Activated CD8-positive, alpha-beta memory T cell treated with anti-CD3 and anti-CD28 coated beads for 36 hours (primary cell): ENCODE data around the gene MYPOP. TPM values are rescaled to one million over a fixed set of nuclear protein-coding genes. Genes with fewer than 3 reads are reported as not detected.
"Not testable (repeated sequence)": the region's sequence is repeated elsewhere in the genome, so short reads cannot be mapped to it uniquely, and the experiment has no call there.

Experiments used
- CTCF ChIA-PET: fragments of 350-600 bp; sonication (Branson Sonifier 250); formaldehyde crosslinking; loops from one replicate; lab custom pipeline; 2021; ENCODE audit warnings: antibody characterized with exemption; lab: Charles Lee
- POLR2A ChIA-PET: fragments of 350-600 bp; sonication (Branson Sonifier 250); formaldehyde crosslinking; loops from one replicate; lab custom pipeline; 2021; ENCODE audit warnings: antibody characterized with exemption; lab: Charles Lee
- total RNA-seq, 2 experiments: library from RNA; stranded (reverse); gene quantifications; one replicate each; pipeline ENCODE4 v1.2.3, GENCODE V29; 2021

MYPOP gene
- total RNA-seq, 2 experiments from 2014 or later = 5.9 to 6.0 TPM

GRCh38 chr19:45876411-45877197 is 25.8 kb downstream of the MYPOP start:
- CTCF ChIA-PET = interaction anchor here (0.7 to 1.2 kb wide), 3 partner anchors 9 to 395 kb away, joined by 3 read pairs; no protein-coding TSS in a partner anchor
- POLR2A ChIA-PET = interaction anchor here (0.8 kb wide), 1 partner anchor 10 kb away, joined by 4 read pairs; the partner anchor contains the start of gene IRF2BP1

- POLR2A ChIA-PET = no interaction called here
- CTCF ChIA-PET = interaction anchor here (0.7 to 1.2 kb wide), 3 partner anchors 9 to 396 kb away, joined by 3 read pairs; no protein-coding TSS in a partner anchor
Measured at GRCh38 chr19:45876161-45876410, 26.3 kb downstream of the MYPOP start.

- POLR2A ChIA-PET = no interaction called here
- CTCF ChIA-PET = no interaction called here
Measured at GRCh38 chr19:45874620-45874966, 27.8 kb downstream of the MYPOP start.

- ChIA-PET CTCF (interaction anchor here (1.1 to 1.3 kb wide), 2 partner anchors 9 to 10 kb away, joined by 3 to 5 read pairs; no protein-coding TSS in a partner anchor), POLR2A (no interaction called here)
Measured at GRCh38 chr19:45873219-45873772, 29.1 kb downstream of the MYPOP start.

- ChIA-PET POLR2A (no interaction called here), CTCF (interaction anchor here (1.1 to 1.3 kb wide), 3 partner anchors 8 to 11 kb away, joined by 3 to 5 read pairs (median 3); no protein-coding TSS in a partner anchor)
Measured at GRCh38 chr19:45872095-45872919, 30.1 kb downstream of the MYPOP start.

GRCh38 chr19:45870798-45871197 is 31.6 kb downstream of the MYPOP start:
- POLR2A ChIA-PET = no interaction called here
- CTCF ChIA-PET = no interaction called here

- POLR2A ChIA-PET = not testable (repeated sequence)
- CTCF ChIA-PET = interaction anchor here (1.6 to 4.7 kb wide), 2 partner anchors 14 to 50 kb away, joined by 4 to 65 read pairs; no protein-coding TSS in a partner anchor
Measured at GRCh38 chr19:45867241-45867640, 35.2 kb downstream of the MYPOP start.

GRCh38 chr19:45866400-45867176 is 35.8 kb downstream of the MYPOP start:
- ChIA-PET CTCF (interaction anchor here (0.8 to 4.7 kb wide), 3 partner anchors 15 to 50 kb away, joined by 3 to 65 read pairs (median 4); no protein-coding TSS in a partner anchor), POLR2A (no interaction called here)

GRCh38 chr19:45865269-45865948 is 37.0 kb downstream of the MYPOP start:
- POLR2A ChIA-PET = interaction anchor here (0.5 to 2.8 kb wide), 2 partner anchors 17 to 20 kb away, joined by 3 to 19 read pairs; partner anchors contain the start of gene IRF2BP1
- CTCF ChIA-PET = interaction anchor here (1.0 to 4.7 kb wide), 7 partner anchors 8 to 65 kb away, joined by 3 to 65 read pairs (median 23); partner anchors contain the start of genes IRF2BP1 and MYPOP

- CTCF ChIA-PET = interaction anchor here (0.6 to 4.7 kb wide), 12 partner anchors 8 to 399 kb away, joined by 3 to 65 read pairs (median 3); partner anchors contain the start of genes IRF2BP1 and MYPOP
- POLR2A ChIA-PET = interaction anchor here (0.5 to 2.8 kb wide), 2 partner anchors 18 to 21 kb away, joined by 3 to 19 read pairs; partner anchors contain the start of gene IRF2BP1
Measured at GRCh38 chr19:45864629-45865082, 37.8 kb downstream of the MYPOP start.

- POLR2A ChIA-PET = interaction anchor here (0.6 to 2.8 kb wide), 6 partner anchors 22 to 95 kb away, joined by 3 to 19 read pairs (median 4); partner anchors contain the start of genes IRF2BP1 and SIX5
Measured at GRCh38 chr19:45863840-45864628, 38.4 kb downstream of the MYPOP start, which contains the start of gene FOXA3. Gene FOXA3 (plus strand): TSS chr19:45864326. CDS start chr19:45864457, 131 bp downstream.

GRCh38 chr19:45863335-45863839 is 39.0 kb downstream of the MYPOP start:
- POLR2A ChIA-PET = interaction anchor here (0.6 to 2.8 kb wide), 8 partner anchors 22 to 394 kb away, joined by 3 to 19 read pairs (median 4); partner anchors contain the start of genes IRF2BP1 and SIX5
- CTCF ChIA-PET = interaction anchor here (0.5 to 4.7 kb wide), 16 partner anchors 9 to 400 kb away, joined by 3 to 65 read pairs (median 5); partner anchors contain the start of genes IRF2BP1, MYPOP and SIX5

More at GRCh38 chr19:45863840-45864628, 38.4 kb downstream of the MYPOP start, which contains the start of gene FOXA3:
- CTCF ChIA-PET = interaction anchor here (0.5 to 4.7 kb wide), 21 partner anchors 8 to 400 kb away, joined by 3 to 65 read pairs (median 3); partner anchors contain the start of genes IRF2BP1, MYPOP and SIX5

- POLR2A ChIA-PET = interaction anchor here (0.6 to 2.8 kb wide), 8 partner anchors 23 to 394 kb away, joined by 3 to 19 read pairs (median 4); partner anchors contain the start of genes IRF2BP1 and SIX5
Measured at GRCh38 chr19:45862564-45863334, 39.7 kb downstream of the MYPOP start, which contains the start of gene SYMPK. Gene SYMPK (minus strand): TSS chr19:45863147. CDS start chr19:45854495, 8,652 bp downstream.

GRCh38 chr19:45862271-45862563 is 40.2 kb downstream of the MYPOP start:
- ChIA-PET POLR2A (interaction anchor here (2.8 kb wide), 1 partner anchor 23 kb away, joined by 19 read pairs; the partner anchor contains the start of gene IRF2BP1), CTCF (interaction anchor here (2.9 to 4.1 kb wide), 2 partner anchors 23 to 45 kb away, joined by 24 to 27 read pairs; partner anchors contain the start of gene IRF2BP1)

More at GRCh38 chr19:45862564-45863334, 39.7 kb downstream of the MYPOP start, which contains the start of gene SYMPK:
- CTCF ChIA-PET = interaction anchor here (0.5 to 4.7 kb wide), 14 partner anchors 9 to 401 kb away, joined by 3 to 65 read pairs (median 6); partner anchors contain the start of genes IRF2BP1, MYPOP and SIX5
